B cell (primary cell): ENCODE data around the gene ANKRD34A. TPM values are rescaled to one million over a fixed set of nuclear protein-coding genes. Genes with fewer than 3 reads are reported as not detected.

Source experiments
- ATAC-seq: fragments of 200-7000 bp; cut with Tn5 transposase; one replicate; pipeline ENCODE4 v1.10.0; 2021; ENCODE audit warnings: low read depth, mild to moderate bottlenecking, moderate number of reproducible peaks, moderate library complexity
- CTCF ChIA-PET: fragments of 350-600 bp; sonication (Branson Sonifier 250); formaldehyde crosslinking; loops from one replicate; lab custom pipeline; 2021; ENCODE audit warnings: antibody characterized with exemption, inconsistent platforms; lab: Charles Lee
- POLR2A ChIA-PET: fragments of 350-600 bp; sonication (Branson Sonifier 250); formaldehyde crosslinking; loops from one replicate; lab custom pipeline; 2021; ENCODE audit warnings: antibody characterized with exemption; lab: Charles Lee
- DNase-seq: peaks from one replicate; pipeline ENCODE4 v3.0.0; 2013
- H2AFZ ChIP-seq: 2 replicates; pipeline ENCODE4 v1.6.1; 2012; ENCODE audit warnings: mild to moderate bottlenecking, low read depth, low read length; ENCODE audit not compliant: insufficient read depth, poor library complexity, severe bottlenecking
- H3K27ac ChIP-seq, 2 donors: 1 replicate in 1 of 2; 2 replicates in 1 of 2; pipeline ENCODE4 v1.5.1; 2012 to 2013; ENCODE audit warnings: low read length in 2 of 2, mild to moderate bottlenecking in 2 of 2, moderate library complexity in 1 of 2
- H3K27me3 ChIP-seq, 4 experiments: fragments of 200-600 bp in 1 of 4; sonication (generic) in 1 of 4; replicated peaks in 1 of 4; 1 replicate in 2 of 4; 2 replicates in 2 of 4; pipeline versions ENCODE4 v1.6.1 to v1.7.0; 2013 to 2016; ENCODE audit warnings: low read length in 3 of 4, mild to moderate bottlenecking in 2 of 4, mixed read lengths in 1 of 4, moderate library complexity in 1 of 4; ENCODE audit not compliant: insufficient read depth in 4 of 4, control insufficient read depth in 3 of 4; ENCODE audit errors: control extremely low read depth in 1 of 4
- H3K36me3 ChIP-seq, 2 experiments: replicated peaks in 1 of 2; 1 replicate in 1 of 2; 2 replicates in 1 of 2; pipeline versions ENCODE4 v1.6.1 to v1.7.1; 2013; ENCODE audit warnings: low read length in 1 of 2; ENCODE audit not compliant: insufficient read depth in 2 of 2, control insufficient read depth in 1 of 2; ENCODE audit errors: control extremely low read depth in 1 of 2, extremely low read depth in 1 of 2
- H3K4me1 ChIP-seq, 2 donors: fragments of 200-600 bp in 1 of 2; sonication (generic) in 1 of 2; 1 replicate in 1 of 2; 2 replicates in 1 of 2; pipeline versions ENCODE4 v1.5.1 to v1.6.1; 2013 to 2017; ENCODE audit warnings: low read length in 2 of 2; ENCODE audit not compliant: control insufficient read depth in 2 of 2, insufficient read depth in 2 of 2
- H3K4me2 ChIP-seq: replicated peaks from 2 replicates; pipeline ENCODE3; 2012; ENCODE audit warnings: mild to moderate bottlenecking, low read depth, low read length; ENCODE audit not compliant: poor library complexity, severe bottlenecking
- H3K4me3 ChIP-seq, 5 experiments: fragments of 200-600 bp in 1 of 5; sonication (generic) in 1 of 5; 1 replicate in 3 of 5; 2 replicates in 2 of 5; pipeline versions ENCODE4 v1.5.1 to v1.7.0; 2011 to 2016; ENCODE audit warnings: low read length in 4 of 5, mild to moderate bottlenecking in 4 of 5, low read depth in 2 of 5, control low read depth in 1 of 5, moderate library complexity in 1 of 5; ENCODE audit not compliant: insufficient read depth in 1 of 5; ENCODE audit errors: control extremely low read depth in 1 of 5, extremely low read depth in 1 of 5
- H3K79me2 ChIP-seq: fragments of 200-600 bp; sonication (generic); one replicate; pipeline ENCODE4 v1.6.0; 2016; ENCODE audit warnings: low read length; ENCODE audit not compliant: control insufficient read depth, insufficient read depth
- H3K9ac ChIP-seq: fragments of 200-600 bp; sonication (generic); 2 replicates; pipeline ENCODE4 v1.6.1; 2017; ENCODE audit warnings: mild to moderate bottlenecking, low read length, moderate library complexity
- H3K9me3 ChIP-seq, 3 donors: one replicate each; pipeline versions ENCODE4 v1.6.1 to v1.7.1; 2013; ENCODE audit warnings: low read length in 2 of 3; ENCODE audit not compliant: control insufficient read depth in 2 of 3, insufficient read depth in 1 of 3; ENCODE audit errors: control extremely low read depth in 1 of 3
- H4K20me1 ChIP-seq: 2 replicates; pipeline ENCODE4 v1.6.0; 2012; ENCODE audit warnings: mild to moderate bottlenecking, low read length; ENCODE audit not compliant: insufficient read depth, control insufficient read depth, poor library complexity, severe bottlenecking
- H3K27ac Mint-ChIP-seq: one replicate; pipeline ENCODE4 v1.8.0; 2021; ENCODE audit warnings: mixed read lengths
- H3K27me3 Mint-ChIP-seq: one replicate; pipeline ENCODE4 v1.8.0; 2021; ENCODE audit warnings: mixed read lengths
- H3K4me1 Mint-ChIP-seq: one replicate; pipeline ENCODE4 v1.8.0; 2021; ENCODE audit warnings: mixed read lengths
- H3K4me3 Mint-ChIP-seq: one replicate; pipeline ENCODE4 v1.8.0; 2021; ENCODE audit warnings: mixed read lengths
- H3K9me3 Mint-ChIP-seq: one replicate; pipeline ENCODE4 v1.8.0; 2022; ENCODE audit warnings: mixed read lengths; ENCODE audit not compliant: insufficient read depth
- CTCF ChIP-seq: fragments of 200-600 bp; IDR thresholded peaks from one replicate; pipeline ENCODE4 v1.8.0; 2022; ENCODE audit warnings: antibody characterized with exemption, mild to moderate bottlenecking
- EZH2 ChIP-seq: IDR thresholded peaks from 2 replicates; pipeline ENCODE4 v1.6.1; 2012; ENCODE audit warnings: borderline replicate concordance, low read depth, mild to moderate bottlenecking, moderate library complexity, low read length; ENCODE audit not compliant: insufficient read depth, poor library complexity, severe bottlenecking
- WGBS: methylation state at CpG from one replicate; pipeline ENCODE4 v1.1.5; 2013; ENCODE audit warnings: missing lambda C conversion rate; ENCODE audit not compliant: insufficient coverage; 5-methylcytosine and 5-hydroxymethylcytosine counted together
- intact Hi-C: fragments of 100-400 bp; cut with micrococcal nuclease; formaldehyde crosslinking; loops from one replicate; pipeline ENCODE4 v1.10.0; 2022
- polyA plus RNA-seq: library from polyadenylated mRNA; depleted of rRNA; stranded (reverse); fragments of >200 nt; gene quantifications from 2 replicates; pipeline ENCODE4 v1.2.3, GENCODE V29; 2012
- total RNA-seq, 2 donors: library from RNA; stranded (reverse); fragments of 120-200 nt in 1 of 2; gene quantifications; 1 replicate in 1 of 2; 2 replicates in 1 of 2; pipeline versions ENCODE4 v1.2.3 to v1.2.4, GENCODE V29; 2013 to 2022

Gene ANKRD34A
- total and polyA plus RNA-seq, 2 donors (not counting 1 experiment from before 2014, with no cell fraction given) = 0.86 to 1.8 TPM

DNA sequence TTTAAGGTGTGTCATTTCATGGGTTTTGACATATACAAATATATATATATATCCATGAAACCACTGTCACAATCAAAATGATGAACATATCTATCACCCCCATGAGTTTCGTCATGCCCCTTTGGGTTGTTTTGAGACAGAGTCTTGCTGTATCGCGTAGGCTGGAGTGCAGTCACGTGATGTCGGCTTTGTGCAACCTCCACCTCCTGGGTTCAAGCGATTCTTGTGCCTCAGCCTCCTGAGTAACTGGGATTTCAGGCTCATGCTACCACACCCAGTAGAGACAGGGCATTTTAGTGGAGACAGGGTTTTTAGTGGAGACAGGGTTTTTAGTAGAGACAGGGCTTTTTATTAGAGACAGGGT is 49.2 kb upstream of the ANKRD34A start:
- H3K4me2 ChIP-seq = no peak overlapping the region
- H2AFZ ChIP-seq = no peak overlapping the region
- no peaks in the 10 kb centered on the region for H3K36me3 ChIP-seq
- TF ChIP-seq CTCF (no peak), EZH2 (no peak)
- no peaks in the 10 kb centered on the region for H3K79me2 ChIP-seq
- no peak overlapping the region for H3K27ac ChIP-seq
- no peak overlapping the region for H3K4me3 ChIP-seq
- Mint-ChIP-seq H3K27me3 (peaks cover 20% of the 10 kb centered on the region), H3K27ac (no peak overlapping the region), H3K9me3 (no peaks in the 10 kb centered on the region), H3K4me3 (no peak overlapping the region), H3K4me1 (peaks cover 2% of the 10 kb centered on the region)
- intact Hi-C loops = loop anchor here (1.0 to 2.0 kb wide), 5 partner anchors 17 to 168 kb away; partner anchors contain the start of genes NUDT17 and TXNIP
- H3K4me1 ChIP-seq = no peaks in the 10 kb centered on the region
- no peak for ATAC-seq
- DNase-seq = no peak
- CTCF ChIA-PET = interaction anchor here (0.6 to 13.6 kb wide), 10 partner anchors 9 to 168 kb away, joined by 3 to 361 read pairs (median 10); partner anchors contain the start of genes NUDT17, PIAS3 and RBM8A
- peaks cover 0 to 9% (median 0%) of the 10 kb centered on the region in 4 experiments for H3K27me3 ChIP-seq
- no peaks in the 10 kb centered on the region for H3K9me3 ChIP-seq
- POLR2A ChIA-PET = no interaction called here
- no peaks in the 10 kb centered on the region for H4K20me1 ChIP-seq
- no CpG with 5 or more reads among the region's 6 CpGs for WGBS
- H3K9ac ChIP-seq = no peak overlapping the region

GRCh38 chr1:146012703-146013558 is 48.6 kb upstream of the ANKRD34A start:
- no peak for TF ChIP-seq EZH2
- TF ChIP-seq CTCF = peak; percentile 95
- H3K9me3 ChIP-seq = no peaks in the 10 kb centered on the region
- CTCF ChIA-PET = interaction anchor here (0.6 to 13.6 kb wide), 18 partner anchors 9 to 167 kb away, joined by 3 to 361 read pairs (median 6); partner anchors contain the start of genes ANKRD34A, HJV, LIX1L and NUDT17
- Mint-ChIP-seq H3K4me1 (peaks cover 2% of the 10 kb centered on the region), H3K27ac (no peak overlapping the region), H3K4me3 (no peak overlapping the region), H3K27me3 (peaks cover 14% of the 10 kb centered on the region), H3K9me3 (no peaks in the 10 kb centered on the region)
- ATAC-seq (peak; percentile 51), DNase-seq (peak; percentile 82)
- no peak overlapping the region for H3K9ac ChIP-seq
- H3K4me1 ChIP-seq = no peaks in the 10 kb centered on the region
- H4K20me1 ChIP-seq = no peaks in the 10 kb centered on the region
- no peak overlapping the region for H2AFZ ChIP-seq
- no peak overlapping the region for H3K4me3 ChIP-seq
- POLR2A ChIA-PET = no interaction called here
- no peak overlapping the region for H3K27ac ChIP-seq
- WGBS = no CpG with 5 or more reads among the region's 4 CpGs
- peaks cover 0 to 4% (median 0%) of the 10 kb centered on the region in 4 experiments for H3K27me3 ChIP-seq
- H3K36me3 ChIP-seq = no peaks in the 10 kb centered on the region
- H3K79me2 ChIP-seq = no peaks in the 10 kb centered on the region
- no peak overlapping the region for H3K4me2 ChIP-seq
- intact Hi-C loops = loop anchor here (1.0 to 2.0 kb wide), 5 partner anchors 16 to 168 kb away; partner anchors contain the start of genes NUDT17 and TXNIP
